GM18868 (cell line): ENCODE data around the gene AKAP13.

Experiments
- ATAC-seq: cut with Tn5 transposase; IDR thresholded peaks from one replicate; pipeline ENCODE4 v1.9.1; 2021; ENCODE audit warnings: mild to moderate bottlenecking, moderate library complexity; ENCODE audit not compliant: unreplicated experiment

The AKAP13 gene

GRCh38 chr15:85554852-85555521, 174.6 kb downstream of the AKAP13 start:
- peak; percentile 76 for ATAC-seq

DNA sequence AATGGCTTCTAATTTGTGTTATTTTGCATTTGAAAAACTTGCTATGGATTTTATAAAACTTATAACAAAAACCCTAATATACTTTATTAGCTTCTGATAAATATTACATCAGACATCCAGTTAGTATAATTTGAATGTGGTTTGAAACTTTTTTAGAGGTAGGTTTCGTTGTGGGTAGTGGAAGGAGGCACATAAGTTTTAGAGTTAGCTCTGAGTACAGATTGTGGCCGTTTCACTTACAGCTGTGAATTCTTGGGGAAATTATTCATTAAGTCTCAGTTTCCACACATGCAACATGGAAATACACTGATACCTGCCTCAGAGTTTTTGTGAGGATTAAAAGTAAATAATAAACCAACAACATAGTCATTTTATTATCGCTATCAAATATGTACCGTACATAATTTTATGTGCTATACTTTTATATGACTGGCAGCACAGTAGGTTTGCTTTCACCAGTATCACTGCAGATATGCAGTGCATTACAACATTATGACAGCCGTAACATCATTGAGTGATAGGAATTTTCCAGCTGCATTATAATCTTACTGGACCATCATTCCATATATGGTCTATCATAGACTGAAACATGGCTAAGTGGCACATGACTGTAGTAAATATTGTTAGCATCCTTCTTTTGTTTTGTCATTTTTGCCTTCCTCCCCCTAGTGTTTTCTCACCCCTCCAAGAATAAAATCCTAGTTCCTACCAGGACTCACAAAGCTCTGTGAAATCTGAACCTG, 175.6 kb downstream of the AKAP13 start:
- peak; percentile 67 for ATAC-seq

GRCh38 chr15:85556618-85556895, 176.2 kb downstream of the AKAP13 start:
- ATAC-seq = no peak

- ATAC-seq = no peak
Measured at GRCh38 chr15:85557385-85557784, 177.0 kb downstream of the AKAP13 start.

DNA sequence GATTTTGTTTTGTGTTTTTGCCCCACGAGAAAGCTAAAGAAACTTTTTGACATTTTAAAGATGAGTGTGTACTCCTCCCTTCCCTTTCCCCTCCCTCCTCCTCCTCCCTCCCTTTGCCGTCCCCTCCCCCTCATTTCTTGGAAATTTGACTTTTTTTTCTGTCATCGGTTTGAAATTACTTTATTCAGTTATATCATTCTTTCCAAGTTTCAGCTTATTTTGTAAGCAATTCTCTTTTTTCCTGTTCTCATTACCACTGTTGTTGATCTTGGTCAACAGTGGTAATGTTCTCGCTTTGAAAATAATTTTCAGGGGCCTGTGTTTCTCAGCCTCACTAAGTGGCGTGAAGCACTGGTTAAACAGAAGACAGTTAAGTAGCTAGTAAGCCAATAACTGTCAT, 178.4 kb downstream of the AKAP13 start:
- ATAC-seq = no peak

GRCh38 chr15:85559530-85559929, 179.1 kb downstream of the AKAP13 start:
- no peak for ATAC-seq

- no peak for ATAC-seq
Measured at GRCh38 chr15:85562824-85563223, 182.4 kb downstream of the AKAP13 start.

DNA sequence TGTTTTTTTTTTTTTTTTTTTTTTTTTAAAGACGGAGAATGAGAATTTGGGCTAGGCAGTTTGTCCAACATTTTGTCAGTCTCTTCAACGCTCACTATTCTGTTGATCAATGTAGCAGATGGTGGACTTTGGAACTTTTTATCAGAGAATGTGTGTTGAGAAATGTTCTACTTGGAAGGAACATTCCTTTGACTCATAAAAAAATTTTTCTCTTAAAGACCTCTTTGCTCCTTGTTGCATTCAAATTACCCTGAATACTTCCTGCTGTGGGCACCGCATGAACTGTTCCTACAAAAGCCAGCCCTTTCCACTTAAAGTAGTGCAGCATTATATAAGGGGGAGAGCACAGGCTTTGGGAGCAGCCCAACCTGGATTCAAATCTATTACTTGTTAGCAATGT, 182.9 kb downstream of the AKAP13 start:
- ATAC-seq = no peak

- ATAC-seq = no peak
Measured at GRCh38 chr15:85563731-85564130, 183.3 kb downstream of the AKAP13 start.

- ATAC-seq = no peak
Measured at GRCh38 chr15:85564686-85565085, 184.3 kb downstream of the AKAP13 start.

DNA sequence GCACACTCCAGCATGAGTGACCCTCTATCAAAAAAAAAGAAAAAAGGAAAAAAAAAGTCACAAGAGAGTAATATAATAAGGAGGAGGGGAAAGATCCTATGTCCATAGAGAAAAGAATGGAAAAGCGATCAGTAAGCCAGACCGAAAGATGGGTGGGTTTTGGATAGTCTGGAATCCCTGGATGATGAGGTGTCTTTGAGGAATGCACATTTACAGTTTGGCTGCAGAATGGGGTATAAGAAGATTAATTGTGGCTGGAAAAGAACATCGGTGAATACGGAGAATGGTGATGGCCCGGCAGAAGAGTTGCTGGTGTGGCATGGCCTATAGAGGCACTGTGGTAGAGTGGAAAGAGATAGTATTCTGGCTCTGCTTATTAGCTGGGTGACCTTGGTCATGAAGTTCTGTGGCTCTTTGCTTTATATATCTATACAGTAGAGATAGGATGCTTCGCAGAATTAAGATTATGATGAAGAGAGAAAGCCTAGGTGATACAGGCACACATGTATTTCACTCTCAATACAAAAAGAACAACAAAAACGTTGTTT, 187.9 kb downstream of the AKAP13 start:
- no peak for ATAC-seq

DNA sequence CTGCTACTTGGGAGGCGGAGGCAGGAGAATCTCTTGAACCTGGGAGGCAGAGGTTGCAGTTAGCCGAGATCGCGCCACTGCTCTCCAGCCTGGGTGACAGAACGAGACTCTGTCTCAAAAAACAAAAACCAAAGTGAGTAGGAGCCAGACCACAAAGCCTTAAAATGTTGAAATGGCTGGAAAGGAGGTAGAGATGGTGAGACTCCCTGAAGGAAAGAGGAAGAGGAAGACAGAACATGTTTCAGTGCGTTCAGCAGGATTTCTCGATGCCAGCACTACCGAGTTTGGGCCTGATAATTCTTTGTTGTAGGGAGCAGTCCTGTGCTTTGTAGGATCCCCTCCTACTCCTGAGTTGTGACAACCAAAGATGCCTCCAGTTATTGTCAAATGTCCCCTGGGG, 189.9 kb downstream of the AKAP13 start:
- ATAC-seq = no peak

- no peak for ATAC-seq
Measured at GRCh38 chr15:85571780-85572179, 191.4 kb downstream of the AKAP13 start.

DNA sequence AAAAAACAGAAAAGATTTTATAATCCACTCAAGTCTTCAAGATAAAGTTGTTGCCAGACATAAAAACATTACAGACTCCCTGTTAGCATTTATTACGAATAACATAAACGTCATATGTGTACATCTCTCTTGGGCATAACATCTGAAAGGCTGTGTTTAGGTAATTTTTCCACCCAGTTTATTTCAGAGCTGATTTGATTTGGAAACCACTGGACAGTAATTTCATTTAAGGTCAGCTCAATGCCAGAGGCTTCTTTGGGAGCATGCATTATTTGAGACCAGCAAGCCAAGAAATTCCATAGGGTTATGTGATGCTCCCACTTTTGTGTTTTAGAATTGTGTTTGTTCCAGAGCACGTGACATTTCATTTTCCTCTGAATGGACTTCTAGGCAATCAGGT, 196.0 kb downstream of the AKAP13 start:
- no peak for ATAC-seq

DNA sequence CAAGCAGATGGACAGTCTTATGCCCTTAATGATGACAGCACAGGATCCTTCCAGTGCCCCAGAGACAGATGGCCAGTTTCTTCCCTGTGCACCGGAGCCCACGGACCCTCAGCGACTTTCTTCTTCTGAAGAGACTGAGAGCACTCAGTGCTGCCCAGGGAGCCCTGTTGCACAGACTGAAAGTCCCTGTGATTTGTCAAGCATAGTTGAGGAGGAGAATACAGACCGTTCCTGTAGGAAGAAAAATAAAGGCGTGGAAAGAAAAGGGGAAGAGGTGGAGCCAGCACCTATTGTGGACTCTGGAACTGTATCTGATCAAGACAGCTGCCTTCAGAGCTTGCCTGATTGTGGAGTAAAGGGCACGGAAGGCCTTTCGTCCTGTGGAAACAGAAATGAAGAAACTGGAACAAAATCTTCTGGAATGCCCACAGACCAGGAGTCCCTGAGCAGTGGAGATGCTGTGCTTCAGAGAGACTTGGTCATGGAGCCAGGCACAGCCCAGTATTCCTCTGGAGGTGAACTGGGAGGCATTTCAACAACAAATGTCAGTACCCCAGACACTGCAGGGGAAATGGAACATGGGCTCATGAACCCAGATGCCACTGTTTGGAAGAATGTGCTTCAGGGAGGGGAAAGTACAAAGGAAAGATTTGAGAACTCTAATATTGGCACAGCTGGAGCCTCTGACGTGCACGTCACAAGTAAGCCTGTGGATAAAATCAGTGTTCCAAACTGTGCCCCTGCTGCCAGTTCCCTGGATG, 198.7 kb downstream of the AKAP13 start:
- no peak for ATAC-seq

- no peak for ATAC-seq
Measured at GRCh38 chr15:85579957-85580694, 199.7 kb downstream of the AKAP13 start.

GRCh38 chr15:85580879-85581278, 200.5 kb downstream of the AKAP13 start:
- no peak for ATAC-seq

DNA sequence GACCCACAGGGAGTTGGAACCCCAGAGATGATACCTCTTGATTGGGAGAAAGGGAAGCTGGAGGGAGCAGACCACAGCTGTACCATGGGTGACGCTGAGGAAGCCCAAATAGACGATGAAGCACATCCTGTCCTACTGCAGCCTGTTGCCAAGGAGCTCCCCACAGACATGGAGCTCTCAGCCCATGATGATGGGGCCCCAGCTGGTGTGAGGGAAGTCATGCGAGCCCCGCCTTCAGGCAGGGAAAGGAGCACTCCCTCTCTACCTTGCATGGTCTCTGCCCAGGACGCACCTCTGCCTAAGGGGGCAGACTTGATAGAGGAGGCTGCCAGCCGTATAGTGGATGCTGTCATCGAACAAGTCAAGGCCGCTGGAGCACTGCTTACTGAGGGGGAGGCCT, 201.1 kb downstream of the AKAP13 start:
- no peak for ATAC-seq

GRCh38 chr15:85582131-85583079, 202.0 kb downstream of the AKAP13 start:
- ATAC-seq = peak; percentile 43

GRCh38 chr15:85583442-85583841, 203.0 kb downstream of the AKAP13 start:
- no peak for ATAC-seq
